Brain microvascular endothelial cell (primary cell): Measurements from ENCODE around the gene VSIG4.

Experiments used
- DNase-seq: peaks from one replicate; pipeline ENCODE4 v3.0.0-alpha.2; 2020
- H3K27ac ChIP-seq: fragments of 250-450 bp; sonication (Bioruptor Pico); 2 replicates; pipeline ENCODE4 v1.5.1; 2020; ENCODE audit warnings: mild to moderate bottlenecking, moderate library complexity
- H3K27me3 ChIP-seq: fragments of 250-450 bp; sonication (Bioruptor Pico); replicated peaks from 2 replicates; pipeline ENCODE4 v1.5.1; 2020; ENCODE audit warnings: mild to moderate bottlenecking
- H3K36me3 ChIP-seq: fragments of 250-450 bp; sonication (Bioruptor Pico); replicated peaks from 2 replicates; pipeline ENCODE4 v1.5.1; 2020; ENCODE audit warnings: mild to moderate bottlenecking
- H3K4me3 ChIP-seq: 2 replicates; pipeline ENCODE4 v1.5.1; 2011; ENCODE audit warnings: low read depth, mild to moderate bottlenecking, control low read depth, low read length, moderate library complexity
- CTCF ChIP-seq: IDR thresholded peaks from 2 replicates; pipeline ENCODE4 v1.5.1; 2011; ENCODE audit warnings: low read depth, mild to moderate bottlenecking, moderate library complexity, low read length, control low read depth, inconsistent platforms; ENCODE audit errors: missing control alignments
- in situ Hi-C: cut with HindIII; loops from 2 replicates; pipeline ENCODE4 v1.10.0; 2017; ENCODE audit warnings: low sequenced_read_pairs, low pct_ligation_motif_present

VSIG4 gene

DNA sequence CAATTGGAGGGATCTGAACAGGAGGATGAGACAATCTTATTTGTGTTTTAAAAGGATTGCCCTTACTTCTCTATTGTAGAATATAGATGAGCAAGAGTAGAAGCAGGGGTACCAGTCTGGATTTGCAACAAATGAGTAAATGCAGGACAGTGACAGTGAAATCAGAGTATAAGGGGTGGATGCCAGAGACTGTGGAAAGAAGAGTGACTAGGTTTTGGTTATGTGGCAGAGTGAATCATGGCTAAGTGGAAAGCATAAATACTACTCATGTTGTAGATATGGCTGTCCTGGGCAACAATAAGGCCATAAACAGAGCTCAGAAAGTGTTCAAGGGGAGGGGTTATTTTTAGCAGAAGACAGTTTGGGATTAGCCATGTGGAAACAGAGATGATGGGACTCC, 6.0 kb upstream of the VSIG4 start:
- H3K27me3 ChIP-seq: no peaks in the 10 kb centered on the region
- H3K36me3 ChIP-seq: no peaks in the 10 kb centered on the region
- no peak for TF ChIP-seq CTCF
- in situ Hi-C loops: no loop called here
- DNase-seq: no peak
- H3K27ac ChIP-seq: no peak overlapping the region
- no peak overlapping the region for H3K4me3 ChIP-seq

GRCh38 chrX:66043584-66043983, 3.7 kb upstream of the VSIG4 start:
- DNase-seq: no peak
- Histone ChIP-seq H3K27ac (no peak overlapping the region), H3K27me3 (no peaks in the 10 kb centered on the region), H3K4me3 (no peak overlapping the region), H3K36me3 (no peaks in the 10 kb centered on the region)
- TF ChIP-seq CTCF: no peak
- in situ Hi-C loops: no loop called here

DNA sequence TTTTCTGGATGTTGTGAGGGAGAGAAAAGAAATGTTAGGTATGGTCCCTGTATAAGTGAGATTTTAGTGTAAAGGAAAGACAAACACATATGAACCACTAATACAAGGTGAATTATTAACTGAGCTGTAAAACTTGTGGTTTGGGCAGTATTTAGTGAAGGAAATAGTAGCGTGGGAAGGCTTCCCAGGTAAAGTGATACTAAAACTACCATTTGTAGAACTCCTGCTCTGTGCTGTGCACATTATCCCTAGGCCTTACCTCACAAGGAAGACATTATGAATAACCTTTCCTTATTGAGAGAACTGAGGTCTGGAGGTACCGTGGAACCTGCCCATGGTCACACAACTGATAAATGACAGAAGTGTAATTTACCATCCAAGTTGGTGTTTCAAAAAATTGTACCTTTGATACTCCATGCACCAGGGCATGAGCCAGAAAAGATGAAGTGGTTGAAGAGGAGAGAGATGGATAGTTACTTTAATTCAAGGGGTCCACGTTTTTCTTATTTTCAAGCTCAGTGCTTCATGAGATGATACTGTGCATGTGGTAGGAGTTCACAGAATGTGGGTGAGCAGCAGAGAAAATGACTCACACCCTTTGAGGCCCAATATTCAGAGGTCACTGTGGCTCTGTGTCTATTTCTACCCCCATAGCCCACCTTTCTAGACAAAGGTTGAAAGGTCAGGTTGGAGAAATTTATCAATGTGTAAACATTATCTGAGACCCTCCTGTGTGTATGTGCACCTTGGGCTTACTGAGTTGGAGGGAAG, 2.6 kb upstream of the VSIG4 start:
- H3K27me3 ChIP-seq: no peaks in the 10 kb centered on the region
- in situ Hi-C loops: no loop called here
- H3K4me3 ChIP-seq: no peak overlapping the region
- no peak for TF ChIP-seq CTCF
- no peaks in the 10 kb centered on the region for H3K36me3 ChIP-seq
- DNase-seq: no peak
- no peak overlapping the region for H3K27ac ChIP-seq

DNA sequence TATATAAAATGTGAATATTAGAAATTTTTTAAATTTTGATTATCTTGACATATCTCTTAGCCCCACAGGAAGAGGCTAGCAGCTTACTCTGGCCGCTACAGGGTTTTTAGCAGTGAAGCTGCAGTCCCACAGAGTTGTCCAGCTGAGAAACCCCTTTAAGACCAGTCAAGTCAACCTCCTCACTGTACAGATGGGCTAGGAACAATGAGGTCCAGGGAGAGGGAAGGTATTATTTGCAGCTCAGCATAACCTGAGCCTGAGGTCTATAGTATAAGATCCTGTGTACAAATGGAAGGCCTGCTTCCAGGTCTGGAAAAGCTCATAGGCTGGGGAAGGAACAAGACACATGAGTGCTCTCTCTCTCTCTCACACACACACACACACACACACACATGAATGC, 1.8 kb downstream of the VSIG4 start:
- Histone ChIP-seq H3K27ac (no peak overlapping the region), H3K4me3 (no peak overlapping the region), H3K27me3 (no peaks in the 10 kb centered on the region), H3K36me3 (no peaks in the 10 kb centered on the region)
- in situ Hi-C loops: no loop called here
- no peak for DNase-seq
- TF ChIP-seq CTCF: no peak

- DNase-seq: no peak
- no peak overlapping the region for H3K4me3 ChIP-seq
- no peaks in the 10 kb centered on the region for H3K27me3 ChIP-seq
- H3K27ac ChIP-seq: no peak overlapping the region
- TF ChIP-seq CTCF: no peak
- H3K36me3 ChIP-seq: no peaks in the 10 kb centered on the region
- in situ Hi-C loops: no loop called here
Measured at GRCh38 chrX:66036231-66036630, 3.6 kb downstream of the VSIG4 start.

DNA sequence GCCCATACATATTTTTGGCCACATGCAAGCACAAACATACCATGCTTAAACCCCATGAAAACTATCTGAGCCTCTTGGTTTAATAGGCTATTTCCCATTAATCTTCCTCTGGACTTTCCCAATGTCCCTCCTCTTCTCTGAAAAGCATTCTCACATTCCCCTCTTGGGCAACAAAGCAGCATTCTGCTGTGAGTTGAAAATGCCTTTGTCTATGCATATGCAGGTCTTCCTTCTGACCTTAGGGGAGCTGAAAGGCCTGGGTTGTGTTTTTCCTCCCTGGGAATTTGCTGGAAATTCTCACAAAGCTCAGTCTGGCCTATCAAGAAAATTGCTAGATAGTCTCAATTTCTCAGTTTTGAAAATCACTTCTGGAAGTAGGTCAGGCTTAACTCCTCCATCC, 4.2 kb downstream of the VSIG4 start:
- no peak for DNase-seq
- TF ChIP-seq CTCF: no peak
- in situ Hi-C loops: no loop called here
- Histone ChIP-seq H3K4me3 (no peak overlapping the region), H3K36me3 (no peaks in the 10 kb centered on the region), H3K27ac (no peak overlapping the region), H3K27me3 (no peaks in the 10 kb centered on the region)
